Kidney epithelial cell (primary cell): Measurements from ENCODE around the gene DMRT1. TPM values are rescaled to one million over a fixed set of nuclear protein-coding genes. Genes with fewer than 3 reads are reported as not detected.
"Not testable (repeated sequence)": the region's sequence is repeated elsewhere in the genome, so short reads cannot be mapped to it uniquely, and the experiment has no call there.

Source experiments
- DNase-seq: peaks from one replicate; pipeline ENCODE4 v3.0.0-alpha.2; 2010; ENCODE audit warnings: low read depth
- H3K27me3 ChIP-seq: 2 replicates; pipeline ENCODE4 v1.6.0; 2011; ENCODE audit warnings: low read length; ENCODE audit not compliant: control insufficient read depth, insufficient read depth
- H3K36me3 ChIP-seq: 2 replicates; pipeline ENCODE4 v1.5.1; 2011; ENCODE audit warnings: low read length; ENCODE audit not compliant: control insufficient read depth, insufficient read depth
- H3K4me3 ChIP-seq: 2 replicates; pipeline ENCODE4 v1.5.1; 2011; ENCODE audit warnings: low read depth, mild to moderate bottlenecking, control low read depth, low read length
- CTCF ChIP-seq: IDR thresholded peaks from 2 replicates; pipeline ENCODE4 v1.5.1; 2011; ENCODE audit warnings: mild to moderate bottlenecking, moderate library complexity, low read length, control low read depth, inconsistent platforms; ENCODE audit not compliant: insufficient read depth, poor library complexity, severe bottlenecking
- total RNA-seq: library from RNA; depleted of rRNA; stranded (reverse); fragments of >200 nt; gene quantifications from 2 replicates; pipeline ENCODE4 v1.2.3, GENCODE V29; 2015

Gene DMRT1
- total RNA-seq, 1 donor from 2014 or later = 0.08 TPM

DNA sequence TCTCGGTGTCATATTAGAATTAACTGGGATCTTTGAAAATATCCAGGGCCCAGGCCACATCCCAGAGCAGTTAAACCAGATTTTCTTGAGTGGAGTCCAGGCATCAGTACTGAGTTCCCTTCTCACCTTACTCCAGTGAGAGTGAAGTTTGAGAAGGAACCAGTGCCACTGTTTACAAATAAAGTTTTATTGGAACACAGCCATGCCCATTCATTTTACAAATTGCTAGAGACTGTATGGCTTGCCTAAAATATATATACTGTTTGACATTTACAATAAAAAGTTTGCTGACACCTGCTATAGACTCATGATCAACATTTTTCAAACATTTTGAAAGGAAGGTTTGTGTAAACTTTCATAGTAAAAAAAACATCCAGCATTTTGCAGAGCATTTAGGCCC, 71.3 kb downstream of the DMRT1 start:
- Histone ChIP-seq H3K36me3 (no peaks in the 10 kb centered on the region), H3K27me3 (no peaks in the 10 kb centered on the region), H3K4me3 (no peak overlapping the region)
- no peak for DNase-seq
- TF ChIP-seq CTCF = no peak

GRCh38 chr9:913526-913925, 72.0 kb downstream of the DMRT1 start:
- H3K4me3 ChIP-seq, DNase-seq, H3K36me3 ChIP-seq, H3K27me3 ChIP-seq: not testable (repeated sequence)

GRCh38 chr9:917730-918129, 76.2 kb downstream of the DMRT1 start:
- no peak for DNase-seq
- H3K27me3 ChIP-seq = no peaks in the 10 kb centered on the region
- H3K36me3 ChIP-seq = no peaks in the 10 kb centered on the region
- H3K4me3 ChIP-seq = no peak overlapping the region
- TF ChIP-seq CTCF = no peak

DNA sequence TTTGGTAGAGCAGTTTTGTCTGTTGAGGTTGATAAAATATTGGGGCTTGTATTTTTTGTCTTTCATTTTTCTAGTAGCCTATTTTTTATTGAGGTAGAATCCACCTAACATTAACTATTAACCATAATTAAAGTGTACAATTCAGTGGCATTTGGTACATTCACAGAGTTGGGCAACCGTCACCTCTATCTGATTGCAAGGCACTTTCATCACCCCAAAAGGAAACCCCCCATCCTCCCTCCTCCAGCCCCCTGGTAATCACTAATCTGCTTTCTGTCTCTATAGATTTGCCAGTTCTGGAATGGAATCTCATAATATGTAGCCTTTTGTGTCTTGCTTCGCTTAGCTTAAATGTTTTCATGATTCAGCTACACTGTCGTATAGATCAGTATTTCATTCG, 79.4 kb downstream of the DMRT1 start:
- H3K4me3 ChIP-seq = no peak overlapping the region
- no peak for TF ChIP-seq CTCF
- no peak for DNase-seq
- no peaks in the 10 kb centered on the region for H3K36me3 ChIP-seq
- no peaks in the 10 kb centered on the region for H3K27me3 ChIP-seq

DNA sequence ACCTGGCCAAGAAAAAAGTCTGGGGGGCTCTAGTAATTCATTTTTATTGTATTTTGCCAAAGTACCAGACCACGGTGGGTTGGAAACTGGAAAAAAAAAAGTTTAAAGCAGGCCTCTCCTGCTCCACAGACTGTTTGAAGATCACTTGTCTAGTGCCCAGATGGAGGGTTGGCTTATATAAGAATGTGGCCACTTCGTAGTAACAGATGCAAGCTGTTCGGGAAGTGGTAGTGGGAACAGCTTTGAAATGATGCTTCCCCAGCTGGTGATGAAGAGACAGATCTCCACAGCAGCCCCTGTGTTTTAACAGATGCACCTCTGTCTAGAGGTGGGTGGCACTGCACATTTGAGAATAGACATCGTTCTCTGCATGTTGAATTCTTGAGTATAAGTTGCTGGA, 80.7 kb downstream of the DMRT1 start:
- no peak for DNase-seq
- Histone ChIP-seq H3K36me3 (no peaks in the 10 kb centered on the region), H3K4me3 (no peak overlapping the region), H3K27me3 (no peaks in the 10 kb centered on the region)
- TF ChIP-seq CTCF = no peak

DNA sequence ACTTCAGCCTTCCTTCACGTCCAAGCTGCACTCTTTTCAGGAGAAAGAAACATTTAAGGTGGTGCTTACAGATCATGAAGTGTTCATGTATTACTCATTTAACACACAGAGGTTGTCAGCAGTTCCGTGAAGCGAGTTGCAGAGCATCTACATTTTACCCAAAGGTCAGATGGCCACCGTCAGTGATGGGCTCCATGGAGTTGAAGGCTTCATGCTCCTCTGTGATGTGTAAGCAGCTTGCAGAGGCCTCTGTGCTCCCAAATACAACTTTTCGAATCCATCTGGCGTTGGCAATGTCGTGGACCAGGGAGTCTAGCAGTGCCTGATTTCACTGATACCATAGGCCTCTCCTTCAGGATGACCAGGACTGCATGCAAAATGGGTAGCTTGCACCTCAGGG, 81.2 kb downstream of the DMRT1 start:
- Histone ChIP-seq H3K27me3 (no peaks in the 10 kb centered on the region), H3K36me3 (no peaks in the 10 kb centered on the region), H3K4me3 (no peak overlapping the region)
- no peak for TF ChIP-seq CTCF
- DNase-seq = no peak

DNA sequence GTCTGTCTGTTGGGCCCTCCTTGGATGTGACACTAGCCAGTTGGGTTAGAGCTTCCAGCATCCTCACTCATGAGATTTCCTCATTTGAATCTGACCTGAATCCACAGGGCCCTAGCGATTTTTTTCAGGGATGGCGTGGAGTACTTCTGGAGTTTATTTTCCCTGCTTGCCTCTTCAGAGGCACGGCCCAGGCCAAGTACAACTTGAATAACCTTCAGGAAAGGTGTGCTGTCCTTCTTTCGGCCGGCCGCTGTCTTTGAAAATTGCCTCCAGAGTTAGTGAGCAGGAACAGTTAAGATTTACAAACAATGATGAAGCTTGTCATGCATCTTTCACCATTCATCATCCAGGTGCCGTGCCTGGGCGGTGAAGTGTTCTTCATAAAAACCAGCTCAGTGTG, 85.5 kb downstream of the DMRT1 start:
- DNase-seq = no peak
- no peaks in the 10 kb centered on the region for H3K36me3 ChIP-seq

More for the DNA sequence above, 85.5 kb downstream of the DMRT1 start:
- H3K27me3 ChIP-seq = no peaks in the 10 kb centered on the region
- TF ChIP-seq CTCF = no peak
- H3K4me3 ChIP-seq = no peak overlapping the region
